ENCODE results near the gene MYO1E.

MYO1E gene

DNA sequence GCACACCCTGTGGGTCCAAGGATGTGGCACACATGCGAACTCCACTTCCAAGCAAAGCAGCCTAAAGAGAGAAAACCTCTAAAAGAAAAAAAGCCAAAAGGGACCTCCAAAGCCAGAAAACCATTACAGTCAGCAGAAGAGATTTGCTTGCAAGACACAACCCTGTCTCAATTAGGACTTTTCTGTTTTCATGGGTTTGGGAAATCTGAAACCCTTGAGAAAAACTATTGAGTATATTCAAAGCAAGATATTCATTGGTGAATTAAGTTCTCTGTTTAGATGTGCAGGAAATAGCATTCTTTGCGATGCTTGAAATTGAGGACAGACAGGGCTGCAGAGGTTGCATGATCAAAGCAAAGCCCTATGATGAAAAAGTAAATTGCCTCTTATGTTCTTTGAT is 176.3 kb downstream of the MYO1E start:
- Histone ChIP-seq H3K4me1 (ENCODE audit: control insufficient read depth, insufficient read depth, low read length, unreplicated experiment) (peaks cover 29% of the 10 kb centered on the region), H2AFZ (ENCODE audit: low read length, unreplicated experiment) (no peak overlapping the region), H3K36me3 (ENCODE audit: insufficient read depth, low read length) (peaks cover 16% of the 10 kb centered on the region), H3K27me3 (ENCODE audit: insufficient read depth, low read length) (no peaks in the 10 kb centered on the region), H3K27ac (ENCODE audit: low read depth, low read length) (no peak overlapping the region), H3K79me2 (ENCODE audit: control insufficient read depth, insufficient read depth, low read length, unreplicated experiment) (no peaks in the 10 kb centered on the region), H3K4me3 (ENCODE audit: low read depth, low read length) (no peak overlapping the region)

DNA sequence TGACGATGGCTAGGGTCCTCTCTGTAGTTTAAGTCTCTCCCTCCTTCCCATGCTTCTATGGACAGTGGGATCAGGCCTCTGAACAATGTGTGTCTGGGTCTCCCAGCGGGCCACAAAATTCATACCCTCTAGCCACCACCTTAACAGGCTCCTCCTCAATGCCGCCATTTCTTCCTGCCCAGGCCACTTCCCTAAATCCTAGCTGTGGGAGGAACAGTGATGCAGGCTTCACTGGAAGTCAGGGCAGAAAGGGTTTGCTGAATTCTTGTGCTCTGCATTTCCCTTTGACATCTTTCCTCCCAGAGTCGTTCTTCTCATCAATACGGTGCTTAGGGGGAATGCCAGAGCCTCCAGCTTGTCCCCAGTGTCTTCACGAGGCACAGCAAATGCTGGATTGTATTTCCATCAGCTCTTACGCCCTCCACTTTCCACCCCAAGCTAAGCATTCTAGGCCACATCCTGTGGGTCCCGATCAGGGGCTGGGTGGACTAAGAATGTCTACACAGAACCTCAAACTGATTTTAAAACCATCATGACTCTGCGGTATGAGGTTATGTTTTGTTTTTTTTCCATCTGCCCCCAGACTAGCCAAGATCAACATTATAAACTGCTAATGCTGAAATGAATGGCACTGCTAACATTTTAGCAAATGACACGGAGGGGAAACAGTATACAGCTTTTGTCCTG is 177.9 kb downstream of the MYO1E start:
- no peaks in the 10 kb centered on the region for H3K27me3 ChIP-seq (ENCODE audit: insufficient read depth, low read length)
- no peaks in the 10 kb centered on the region for H3K79me2 ChIP-seq (ENCODE audit: control insufficient read depth, insufficient read depth, low read length, unreplicated experiment)
- H2AFZ ChIP-seq (ENCODE audit: low read length, unreplicated experiment), result no peak overlapping the region
- H3K4me3 ChIP-seq (ENCODE audit: low read depth, low read length), result no peak overlapping the region
- no peak overlapping the region for H3K27ac ChIP-seq (ENCODE audit: low read depth, low read length)
- H3K4me1 ChIP-seq (ENCODE audit: control insufficient read depth, insufficient read depth, low read length, unreplicated experiment), result peaks cover 30% of the 10 kb centered on the region
- peaks cover 28% of the 10 kb centered on the region for H3K36me3 ChIP-seq (ENCODE audit: insufficient read depth, low read length)

DNA sequence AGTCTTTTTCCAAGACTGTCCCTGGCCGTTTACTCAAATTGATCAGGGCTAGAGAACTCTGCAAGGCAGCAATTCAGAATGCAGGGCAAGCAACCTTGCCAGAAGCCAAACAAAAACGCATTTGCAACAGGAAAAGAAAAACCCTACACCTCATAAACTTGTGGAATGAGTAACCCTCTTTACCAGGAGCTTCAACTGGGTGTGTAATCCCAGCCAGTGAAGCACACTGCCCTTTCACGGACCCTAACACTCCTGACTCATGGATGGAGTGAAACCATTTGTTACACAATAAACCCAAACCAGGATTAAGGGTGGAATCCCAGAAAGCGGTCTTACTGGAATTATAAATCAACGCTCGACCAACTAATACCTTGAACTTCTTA is 180.8 kb downstream of the MYO1E start:
- Histone ChIP-seq H3K4me1 (ENCODE audit: control insufficient read depth, insufficient read depth, low read length, unreplicated experiment) (peaks cover 28% of the 10 kb centered on the region), H3K27ac (ENCODE audit: low read depth, low read length) (peak overlapping the region; percentile 83), H2AFZ (ENCODE audit: low read length, unreplicated experiment) (no peak overlapping the region), H3K79me2 (ENCODE audit: control insufficient read depth, insufficient read depth, low read length, unreplicated experiment) (no peaks in the 10 kb centered on the region), H3K4me3 (ENCODE audit: low read depth, low read length) (peak overlapping the region; percentile 61), H3K36me3 (ENCODE audit: insufficient read depth, low read length) (peaks cover 51% of the 10 kb centered on the region), H3K27me3 (ENCODE audit: insufficient read depth, low read length) (no peaks in the 10 kb centered on the region)

DNA sequence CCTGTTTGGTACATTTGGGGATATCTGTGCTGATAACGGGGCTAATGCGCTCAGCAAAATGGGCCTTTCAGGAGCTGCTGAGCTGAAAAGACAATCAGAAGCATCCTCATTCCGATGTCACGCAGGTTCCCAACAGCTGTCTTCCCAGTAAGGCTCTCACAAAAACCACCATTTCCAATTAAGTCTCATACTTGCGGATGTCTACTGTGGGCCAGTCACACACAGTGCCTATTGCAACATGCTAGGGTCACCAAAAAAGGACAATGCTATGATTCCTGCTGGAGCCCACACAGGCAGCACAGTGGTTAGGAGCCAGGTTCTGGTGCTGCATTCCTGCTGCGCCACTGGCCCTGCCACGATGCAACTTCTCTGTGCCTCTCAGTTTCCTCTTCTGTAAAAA is 182.4 kb downstream of the MYO1E start:
- Histone ChIP-seq H2AFZ (ENCODE audit: low read length, unreplicated experiment) (no peak overlapping the region), H3K27ac (ENCODE audit: low read depth, low read length) (no peak overlapping the region), H3K27me3 (ENCODE audit: insufficient read depth, low read length) (no peaks in the 10 kb centered on the region), H3K4me3 (ENCODE audit: low read depth, low read length) (no peak overlapping the region), H3K4me1 (ENCODE audit: control insufficient read depth, insufficient read depth, low read length, unreplicated experiment) (peaks cover 28% of the 10 kb centered on the region), H3K79me2 (ENCODE audit: control insufficient read depth, insufficient read depth, low read length, unreplicated experiment) (no peaks in the 10 kb centered on the region), H3K36me3 (ENCODE audit: insufficient read depth, low read length) (peaks cover 55% of the 10 kb centered on the region)

DNA sequence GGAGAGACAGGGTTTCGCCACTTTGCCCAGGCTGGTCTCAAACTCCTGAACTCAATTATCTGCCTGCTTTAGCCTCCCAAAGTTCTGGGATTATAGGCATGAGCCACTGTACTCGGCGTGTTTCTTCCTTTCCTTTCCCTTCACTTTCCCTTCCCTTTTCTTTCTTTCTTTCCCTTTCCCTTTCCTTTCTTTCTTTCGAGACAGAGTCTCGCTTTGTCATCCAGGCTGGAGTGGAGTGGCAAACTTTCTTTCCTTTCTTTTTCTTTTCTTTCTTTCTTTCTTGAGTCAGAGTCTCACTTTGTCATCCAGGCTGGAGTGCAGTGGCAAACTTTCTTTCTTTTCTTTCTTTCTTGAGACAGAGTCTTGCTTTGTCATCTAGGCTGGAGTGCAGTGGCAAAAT is 183.4 kb downstream of the MYO1E start:
- H2AFZ ChIP-seq (ENCODE audit: low read length, unreplicated experiment), result no peak overlapping the region
- peaks cover 28% of the 10 kb centered on the region for H3K4me1 ChIP-seq (ENCODE audit: control insufficient read depth, insufficient read depth, low read length, unreplicated experiment)
- H3K27ac ChIP-seq (ENCODE audit: low read depth, low read length), result no peak overlapping the region
- H3K79me2 ChIP-seq (ENCODE audit: control insufficient read depth, insufficient read depth, low read length, unreplicated experiment), result no peaks in the 10 kb centered on the region
- H3K4me3 ChIP-seq (ENCODE audit: low read depth, low read length), result no peak overlapping the region
- H3K27me3 ChIP-seq (ENCODE audit: insufficient read depth, low read length), result no peaks in the 10 kb centered on the region
- peaks cover 55% of the 10 kb centered on the region for H3K36me3 ChIP-seq (ENCODE audit: insufficient read depth, low read length)

DNA sequence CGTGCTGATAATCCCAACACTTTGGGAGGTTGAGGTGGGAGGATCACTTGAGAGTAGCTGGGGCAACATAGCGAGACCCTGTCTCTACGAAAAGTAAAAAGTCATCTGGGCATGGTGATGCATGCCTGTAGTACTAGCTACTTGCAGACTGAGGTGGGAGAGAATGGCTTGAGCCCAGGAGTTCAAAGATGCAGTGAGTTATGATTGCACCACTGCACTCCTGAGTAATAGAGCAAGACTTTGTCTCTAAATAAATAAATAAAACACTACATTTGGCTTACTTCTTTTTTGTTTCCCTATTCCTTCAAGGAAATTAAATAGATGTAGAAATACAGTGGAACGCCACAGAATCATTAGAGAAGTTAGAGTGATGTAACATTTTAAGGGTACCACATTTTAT is 186.2 kb downstream of the MYO1E start:
- Histone ChIP-seq H3K79me2 (ENCODE audit: control insufficient read depth, insufficient read depth, low read length, unreplicated experiment) (no peaks in the 10 kb centered on the region), H3K27ac (ENCODE audit: low read depth, low read length) (no peak overlapping the region), H3K4me1 (ENCODE audit: control insufficient read depth, insufficient read depth, low read length, unreplicated experiment) (peaks cover 11% of the 10 kb centered on the region), H3K36me3 (ENCODE audit: insufficient read depth, low read length) (peaks cover 77% of the 10 kb centered on the region), H2AFZ (ENCODE audit: low read length, unreplicated experiment) (no peak overlapping the region), H3K27me3 (ENCODE audit: insufficient read depth, low read length) (no peaks in the 10 kb centered on the region), H3K4me3 (ENCODE audit: low read depth, low read length) (no peak overlapping the region)

DNA sequence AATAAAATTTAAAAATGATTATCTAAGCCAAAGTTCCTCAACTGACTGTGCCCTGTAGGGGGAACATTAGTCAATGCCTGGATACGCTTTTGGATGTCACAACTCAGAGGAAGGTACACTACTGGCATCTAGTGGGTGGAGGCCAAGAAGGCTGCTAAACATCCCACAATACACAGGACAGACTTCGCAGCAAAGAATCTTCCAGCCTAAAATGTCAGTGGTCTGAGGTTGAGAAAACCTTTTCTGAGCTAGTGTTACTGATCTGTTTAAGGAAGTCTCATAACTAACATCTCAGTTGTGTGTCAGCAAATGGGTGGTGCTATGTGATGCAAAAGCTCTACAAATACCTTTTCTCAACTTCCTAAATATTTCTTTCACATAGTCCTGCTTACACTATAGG is 186.9 kb downstream of the MYO1E start:
- no peak overlapping the region for H2AFZ ChIP-seq (ENCODE audit: low read length, unreplicated experiment)
- H3K4me1 ChIP-seq (ENCODE audit: control insufficient read depth, insufficient read depth, low read length, unreplicated experiment), result peaks cover 3% of the 10 kb centered on the region
- no peaks in the 10 kb centered on the region for H3K27me3 ChIP-seq (ENCODE audit: insufficient read depth, low read length)
- peaks cover 82% of the 10 kb centered on the region for H3K36me3 ChIP-seq (ENCODE audit: insufficient read depth, low read length)
- H3K27ac ChIP-seq (ENCODE audit: low read depth, low read length), result no peak overlapping the region
- no peak overlapping the region for H3K4me3 ChIP-seq (ENCODE audit: low read depth, low read length)
- no peaks in the 10 kb centered on the region for H3K79me2 ChIP-seq (ENCODE audit: control insufficient read depth, insufficient read depth, low read length, unreplicated experiment)

DNA sequence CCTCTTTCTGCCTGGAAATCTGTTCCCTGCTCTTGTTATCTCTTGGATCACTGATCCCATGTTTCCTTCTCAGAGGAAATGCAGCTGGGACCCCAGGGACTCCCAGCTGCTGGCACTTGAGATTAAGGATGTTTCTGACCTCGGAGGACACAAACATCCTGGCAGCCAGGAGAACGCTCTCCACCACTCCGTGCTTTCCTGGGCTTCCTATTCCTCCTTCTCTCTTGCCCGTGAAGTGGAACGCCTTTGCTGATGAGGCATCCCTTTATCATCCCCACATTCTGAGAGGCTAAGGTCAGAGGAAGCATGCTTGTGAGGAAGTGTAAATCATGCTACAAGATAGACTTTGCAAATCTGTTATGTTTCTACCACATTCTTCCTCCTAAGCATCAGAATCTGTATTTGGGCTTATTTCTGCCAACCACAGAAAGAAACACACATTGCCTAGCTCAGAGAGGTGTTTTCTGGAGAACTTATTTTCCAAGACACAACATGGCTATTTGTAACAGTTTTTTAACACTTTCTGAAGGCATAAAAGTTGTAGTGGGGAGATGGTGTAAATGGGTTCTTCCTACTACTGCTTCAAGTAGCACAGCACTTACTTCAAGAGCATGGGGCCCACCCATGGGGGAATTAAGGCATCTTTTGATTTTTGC is 191.6 kb downstream of the MYO1E start:
- H3K27me3 ChIP-seq (ENCODE audit: insufficient read depth, low read length), result no peaks in the 10 kb centered on the region
- H3K27ac ChIP-seq (ENCODE audit: low read depth, low read length), result peak overlapping the region; percentile 10; the same call in 1 of the 2 replicates
- peaks cover 55% of the 10 kb centered on the region for H3K36me3 ChIP-seq (ENCODE audit: insufficient read depth, low read length)
- no peaks in the 10 kb centered on the region for H3K4me1 ChIP-seq (ENCODE audit: control insufficient read depth, insufficient read depth, low read length, unreplicated experiment)
- no peaks in the 10 kb centered on the region for H3K79me2 ChIP-seq (ENCODE audit: control insufficient read depth, insufficient read depth, low read length, unreplicated experiment)
- no peak overlapping the region for H3K4me3 ChIP-seq (ENCODE audit: low read depth, low read length)
- no peak overlapping the region for H2AFZ ChIP-seq (ENCODE audit: low read length, unreplicated experiment)

DNA sequence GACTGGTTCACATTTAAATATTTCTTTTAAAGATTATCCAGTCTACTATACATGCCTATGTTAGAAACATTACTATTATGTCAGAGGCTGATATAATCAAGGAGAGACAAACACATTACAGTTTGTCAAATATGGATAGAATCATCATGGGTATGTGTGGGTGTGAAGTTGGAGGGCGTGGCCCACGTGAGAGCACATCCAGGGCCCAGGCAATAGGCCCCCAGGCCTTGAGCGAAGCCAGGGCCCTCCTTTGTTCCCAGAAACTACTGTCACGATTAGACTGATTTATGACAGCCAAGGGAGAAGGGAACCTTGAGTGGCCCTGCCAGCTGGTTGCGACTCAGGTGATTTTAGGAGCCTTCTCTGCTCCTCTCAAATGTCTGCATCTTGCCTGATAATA is 193.0 kb downstream of the MYO1E start:
- Histone ChIP-seq H3K36me3 (ENCODE audit: insufficient read depth, low read length) (peaks cover 47% of the 10 kb centered on the region), H3K27ac (ENCODE audit: low read depth, low read length) (no peak overlapping the region), H3K79me2 (ENCODE audit: control insufficient read depth, insufficient read depth, low read length, unreplicated experiment) (no peaks in the 10 kb centered on the region), H3K4me3 (ENCODE audit: low read depth, low read length) (no peak overlapping the region), H3K4me1 (ENCODE audit: control insufficient read depth, insufficient read depth, low read length, unreplicated experiment) (peaks cover 8% of the 10 kb centered on the region), H2AFZ (ENCODE audit: low read length, unreplicated experiment) (no peak overlapping the region), H3K27me3 (ENCODE audit: insufficient read depth, low read length) (no peaks in the 10 kb centered on the region)

DNA sequence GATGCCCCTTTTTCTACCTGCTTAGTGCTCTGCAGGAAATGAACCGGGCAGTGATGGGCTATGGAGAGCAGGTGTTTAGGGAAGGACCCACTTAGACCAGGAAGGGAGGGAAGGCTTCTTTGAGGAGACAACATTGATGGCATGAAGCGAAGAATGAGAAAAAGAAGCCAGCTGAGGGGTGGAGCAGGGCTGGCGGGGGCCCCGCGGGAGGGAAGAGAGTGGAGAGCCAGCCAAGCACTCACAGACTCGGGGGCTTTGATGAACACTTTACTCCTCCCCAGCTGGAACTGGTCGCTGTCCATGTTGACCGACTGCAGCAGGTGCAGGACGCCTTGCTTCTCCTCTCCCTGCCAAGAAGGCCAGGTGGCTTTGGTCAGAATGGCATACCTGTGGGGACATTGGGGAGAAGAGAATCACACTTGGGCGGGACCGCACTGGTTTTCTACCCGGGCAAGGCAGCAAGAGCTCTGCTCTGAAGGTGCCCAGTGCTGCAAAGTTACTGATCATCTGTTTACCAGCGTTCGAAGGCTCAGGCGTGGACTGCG is 194.4 kb downstream of the MYO1E start:
- Histone ChIP-seq H2AFZ (ENCODE audit: low read length, unreplicated experiment) (no peak overlapping the region), H3K4me3 (ENCODE audit: low read depth, low read length) (no peak overlapping the region), H3K27me3 (ENCODE audit: insufficient read depth, low read length) (no peaks in the 10 kb centered on the region), H3K27ac (ENCODE audit: low read depth, low read length) (no peak overlapping the region), H3K79me2 (ENCODE audit: control insufficient read depth, insufficient read depth, low read length, unreplicated experiment) (no peaks in the 10 kb centered on the region), H3K36me3 (ENCODE audit: insufficient read depth, low read length) (peaks cover 41% of the 10 kb centered on the region), H3K4me1 (ENCODE audit: control insufficient read depth, insufficient read depth, low read length, unreplicated experiment) (peaks cover 18% of the 10 kb centered on the region)

DNA sequence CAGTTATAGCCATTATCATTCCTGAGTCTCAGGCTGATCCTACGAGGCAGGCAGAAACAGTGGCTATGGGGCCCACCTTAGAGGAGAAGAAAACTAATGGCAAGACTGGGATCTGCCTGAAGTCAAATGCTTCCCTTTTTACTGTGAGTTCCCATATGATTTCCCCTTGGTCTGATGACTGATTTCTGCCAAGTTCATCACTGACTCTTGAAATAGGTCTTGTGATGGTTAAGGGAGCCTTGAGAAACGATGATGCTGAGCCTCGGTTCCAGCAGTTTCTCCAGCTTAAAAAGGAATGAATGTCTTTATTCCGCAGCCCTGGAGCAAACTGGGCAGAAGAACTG is 195.4 kb downstream of the MYO1E start:
- Histone ChIP-seq H3K27me3 (ENCODE audit: insufficient read depth, low read length) (no peaks in the 10 kb centered on the region), H3K27ac (ENCODE audit: low read depth, low read length) (no peak overlapping the region), H3K79me2 (ENCODE audit: control insufficient read depth, insufficient read depth, low read length, unreplicated experiment) (no peaks in the 10 kb centered on the region), H3K4me3 (ENCODE audit: low read depth, low read length) (no peak overlapping the region), H3K4me1 (ENCODE audit: control insufficient read depth, insufficient read depth, low read length, unreplicated experiment) (peaks cover 18% of the 10 kb centered on the region), H3K36me3 (ENCODE audit: insufficient read depth, low read length) (peaks cover 38% of the 10 kb centered on the region), H2AFZ (ENCODE audit: low read length, unreplicated experiment) (no peak overlapping the region)
